Endothelial cell of umbilical vein (primary cell): ENCODE results near the gene NANOS3.

Experiments used
- CTCF ChIP-seq, 2 donors: IDR thresholded peaks; 1 replicate in 1 of 2; 2 replicates in 1 of 2; pipeline ENCODE4 v1.5.1; 2011; ENCODE audit warnings: low read length in 2 of 2, mild to moderate bottlenecking in 2 of 2, moderate library complexity in 2 of 2, control low read depth in 1 of 2, inconsistent platforms in 1 of 2, low read depth in 1 of 2; ENCODE audit not compliant: insufficient read depth in 1 of 2; ENCODE audit errors: extremely low read depth in 1 of 2
- EZH2 ChIP-seq: IDR thresholded peaks from 2 replicates; pipeline ENCODE4 v1.6.1; 2012; ENCODE audit warnings: borderline replicate concordance, low read depth, mild to moderate bottlenecking, moderate library complexity, low read length, inconsistent platforms; ENCODE audit not compliant: severe bottlenecking
- FOS ChIP-seq: IDR thresholded peaks from 2 replicates; pipeline ENCODE4 v1.6.1; 2011; ENCODE audit warnings: mild to moderate bottlenecking, low read length, moderate library complexity, borderline replicate concordance; ENCODE audit not compliant: insufficient read depth
- GATA2 ChIP-seq: IDR thresholded peaks from 2 replicates; pipeline ENCODE4 v1.7.0; 2011; ENCODE audit warnings: low read depth, mild to moderate bottlenecking, moderate library complexity, mixed read lengths, low read length; ENCODE audit not compliant: insufficient read length, insufficient read depth
- JUN ChIP-seq: IDR thresholded peaks from 2 replicates; pipeline ENCODE4 v1.6.1; 2011; ENCODE audit warnings: borderline replicate concordance, low read depth; ENCODE audit not compliant: insufficient read length, insufficient read depth
- MYC ChIP-seq: IDR thresholded peaks from one replicate; pipeline ENCODE4 v1.6.1; 2011; ENCODE audit warnings: mild to moderate bottlenecking, low read depth, low read length
- POLR2A ChIP-seq: IDR thresholded peaks from 2 replicates; pipeline ENCODE4 v1.6.1; 2012; ENCODE audit warnings: low read depth, mild to moderate bottlenecking, control low read depth, low read length
- POLR2AphosphoS5 ChIP-seq: IDR thresholded peaks from 2 replicates; pipeline ENCODE4 v1.6.1; 2012; ENCODE audit warnings: low read depth, mild to moderate bottlenecking, control low read depth, low read length, moderate library complexity; ENCODE audit not compliant: insufficient read depth
- TF ChIP-seq, protein P1 (sequence below): IDR thresholded peaks from 2 replicates; pipeline ENCODE4 v1.6.1; 2011; ENCODE audit not compliant: insufficient read depth, insufficient read length

GRCh38 chr19:13849991-13850909, 26.7 kb upstream of the NANOS3 start:
- TF ChIP-seq POLR2AphosphoS5 (peak; percentile 90), CTCF (IDR thresholded peaks at IDR 0.05; ENCODE audit: extremely low read depth in 1 of 2, insufficient read depth in 1 of 2, low read depth in 1 of 2, low read length in 2 of 2) (no peak), EZH2 (no peak), POLR2A (peak; percentile 40), GATA2 (no peak), FOS (peak; percentile 86), JUN (no peak), MYC (no peak)
- TF ChIP-seq, protein P1, sequence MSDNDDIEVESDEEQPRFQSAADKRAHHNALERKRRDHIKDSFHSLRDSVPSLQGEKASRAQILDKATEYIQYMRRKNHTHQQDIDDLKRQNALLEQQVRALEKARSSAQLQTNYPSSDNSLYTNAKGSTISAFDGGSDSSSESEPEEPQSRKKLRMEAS: no peak
